RWPE2 (cell line): ENCODE results near the gene CLEC4F.

ENCODE experiments used
- ATAC-seq: fragments of 200-7000 bp; cut with Tn5 transposase; 3 replicates; pipeline ENCODE4 v1.9.1; 2021; ENCODE audit warnings: low read depth
- DNase-seq: peaks from one replicate; pipeline ENCODE4 v3.0.0-alpha.2; 2020; ENCODE audit warnings: low spot score
- H3K27ac ChIP-seq: fragments of 450-650 bp; 2 replicates; pipeline ENCODE4 v1.5.1; 2017; ENCODE audit warnings: mild to moderate bottlenecking; ENCODE audit not compliant: poor library complexity, severe bottlenecking
- H3K27me3 ChIP-seq: fragments of 250-450 bp; sonication (Bioruptor Pico); 2 replicates; pipeline ENCODE4 v1.5.1; 2021; ENCODE audit warnings: mild to moderate bottlenecking, moderate library complexity; ENCODE audit not compliant: insufficient read depth, poor library complexity, severe bottlenecking
- H3K36me3 ChIP-seq: fragments of 250-450 bp; sonication (Bioruptor Pico); 2 replicates; pipeline ENCODE4 v1.5.1; 2020; ENCODE audit warnings: low read depth, mild to moderate bottlenecking, moderate library complexity
- H3K4me1 ChIP-seq: fragments of 250-450 bp; sonication (Bioruptor Pico); 2 replicates; pipeline ENCODE4 v1.5.1; 2021; ENCODE audit warnings: mild to moderate bottlenecking, moderate library complexity; ENCODE audit not compliant: insufficient read depth, poor library complexity, severe bottlenecking
- H3K4me3 ChIP-seq: fragments of 250-450 bp; sonication (Bioruptor Pico); 2 replicates; pipeline ENCODE4 v1.5.1; 2021; ENCODE audit warnings: mild to moderate bottlenecking, moderate library complexity; ENCODE audit not compliant: severe bottlenecking
- H3K9me3 ChIP-seq: fragments of 250-450 bp; sonication (Bioruptor Pico); 2 replicates; pipeline ENCODE4 v1.5.1; 2021; ENCODE audit warnings: mild to moderate bottlenecking, moderate library complexity; ENCODE audit not compliant: severe bottlenecking
- TF ChIP-seq, protein P1 (sequence below): fragments of 450-650 bp; IDR thresholded peaks from one replicate; pipeline ENCODE4 v1.5.1; 2017; ENCODE audit warnings: mild to moderate bottlenecking, moderate library complexity; ENCODE audit not compliant: poor library complexity, severe bottlenecking

CLEC4F gene

GRCh38 chr2:70759446-70759845 lies 61.0 kb downstream of the CLEC4F start:
- Histone ChIP-seq H3K27me3 (peaks cover 40% of the 10 kb centered on the region), H3K27ac (no peak overlapping the region), H3K4me3 (no peak overlapping the region), H3K9me3 (no peaks in the 10 kb centered on the region), H3K4me1 (no peaks in the 10 kb centered on the region), H3K36me3 (no peaks in the 10 kb centered on the region)
- no peak for DNase-seq
- TF ChIP-seq, protein P1, sequence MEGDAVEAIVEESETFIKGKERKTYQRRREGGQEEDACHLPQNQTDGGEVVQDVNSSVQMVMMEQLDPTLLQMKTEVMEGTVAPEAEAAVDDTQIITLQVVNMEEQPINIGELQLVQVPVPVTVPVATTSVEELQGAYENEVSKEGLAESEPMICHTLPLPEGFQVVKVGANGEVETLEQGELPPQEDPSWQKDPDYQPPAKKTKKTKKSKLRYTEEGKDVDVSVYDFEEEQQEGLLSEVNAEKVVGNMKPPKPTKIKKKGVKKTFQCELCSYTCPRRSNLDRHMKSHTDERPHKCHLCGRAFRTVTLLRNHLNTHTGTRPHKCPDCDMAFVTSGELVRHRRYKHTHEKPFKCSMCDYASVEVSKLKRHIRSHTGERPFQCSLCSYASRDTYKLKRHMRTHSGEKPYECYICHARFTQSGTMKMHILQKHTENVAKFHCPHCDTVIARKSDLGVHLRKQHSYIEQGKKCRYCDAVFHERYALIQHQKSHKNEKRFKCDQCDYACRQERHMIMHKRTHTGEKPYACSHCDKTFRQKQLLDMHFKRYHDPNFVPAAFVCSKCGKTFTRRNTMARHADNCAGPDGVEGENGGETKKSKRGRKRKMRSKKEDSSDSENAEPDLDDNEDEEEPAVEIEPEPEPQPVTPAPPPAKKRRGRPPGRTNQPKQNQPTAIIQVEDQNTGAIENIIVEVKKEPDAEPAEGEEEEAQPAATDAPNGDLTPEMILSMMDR: no peak
- no peak for ATAC-seq
